GM20000 (cell line): ENCODE results near the gene COG7.
"Not testable (repeated sequence)": the region's sequence is repeated elsewhere in the genome, so short reads cannot be mapped to it uniquely, and the experiment has no call there.

Experiments
- DNase-seq: peaks from one replicate; pipeline ENCODE4 v3.0.0; 2012; ENCODE audit warnings: low spot score
- CTCF ChIP-seq: IDR thresholded peaks from 2 replicates; pipeline ENCODE4 v1.5.1; 2012; ENCODE audit warnings: mild to moderate bottlenecking, control low read depth; ENCODE audit errors: extremely low read depth, missing control alignments

Gene COG7

GRCh38 chr16:23392223-23392600, 60.8 kb downstream of the COG7 start:
- no peak for DNase-seq
- TF ChIP-seq CTCF: no peak

GRCh38 chr16:23391381-23392222, 61.4 kb downstream of the COG7 start:
- TF ChIP-seq CTCF: no peak
- no peak for DNase-seq

- not testable (repeated sequence) for DNase-seq
These were observed 63.1 kb downstream of the COG7 start for GRCh38 chr16:23389936-23390335.

- DNase-seq: no peak
- TF ChIP-seq CTCF: no peak
These were observed 63.8 kb downstream of the COG7 start for GRCh38 chr16:23389201-23389600.

GRCh38 chr16:23388786-23389185, 64.2 kb downstream of the COG7 start:
- no peak for DNase-seq
- TF ChIP-seq CTCF: no peak

GRCh38 chr16:23387666-23388065, 65.3 kb downstream of the COG7 start:
- DNase-seq: no peak
- TF ChIP-seq CTCF: no peak

GRCh38 chr16:23385441-23385840, 67.5 kb downstream of the COG7 start:
- no peak for DNase-seq
- TF ChIP-seq CTCF: no peak

GRCh38 chr16:23384878-23385277, 68.1 kb downstream of the COG7 start:
- TF ChIP-seq CTCF: no peak
- DNase-seq: no peak
